ENCODE results near the gene APOL5.
A peak's percentile ranks its signal among the peaks of the same experiment; 100 is the strongest.

DNA sequence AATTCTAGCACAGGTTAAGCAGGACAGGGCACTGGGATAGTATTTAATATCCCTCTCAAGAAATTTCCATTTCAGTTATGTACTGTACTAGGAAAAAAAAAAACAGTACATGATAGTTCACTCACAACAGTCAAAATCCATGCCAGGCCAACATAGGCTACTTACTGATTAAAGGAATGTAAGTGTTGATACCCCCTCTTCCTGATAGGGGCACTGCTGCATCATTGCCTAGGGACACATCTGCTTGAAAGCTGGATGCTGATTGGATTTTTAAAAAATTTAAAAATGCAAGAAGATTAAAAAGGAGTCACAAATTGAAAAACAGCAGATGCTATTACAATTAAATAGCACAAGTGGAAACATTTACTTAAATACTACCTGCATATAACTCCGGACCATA is 43.4 kb downstream of the APOL5 start:
- TF ChIP-seq, protein P1, sequence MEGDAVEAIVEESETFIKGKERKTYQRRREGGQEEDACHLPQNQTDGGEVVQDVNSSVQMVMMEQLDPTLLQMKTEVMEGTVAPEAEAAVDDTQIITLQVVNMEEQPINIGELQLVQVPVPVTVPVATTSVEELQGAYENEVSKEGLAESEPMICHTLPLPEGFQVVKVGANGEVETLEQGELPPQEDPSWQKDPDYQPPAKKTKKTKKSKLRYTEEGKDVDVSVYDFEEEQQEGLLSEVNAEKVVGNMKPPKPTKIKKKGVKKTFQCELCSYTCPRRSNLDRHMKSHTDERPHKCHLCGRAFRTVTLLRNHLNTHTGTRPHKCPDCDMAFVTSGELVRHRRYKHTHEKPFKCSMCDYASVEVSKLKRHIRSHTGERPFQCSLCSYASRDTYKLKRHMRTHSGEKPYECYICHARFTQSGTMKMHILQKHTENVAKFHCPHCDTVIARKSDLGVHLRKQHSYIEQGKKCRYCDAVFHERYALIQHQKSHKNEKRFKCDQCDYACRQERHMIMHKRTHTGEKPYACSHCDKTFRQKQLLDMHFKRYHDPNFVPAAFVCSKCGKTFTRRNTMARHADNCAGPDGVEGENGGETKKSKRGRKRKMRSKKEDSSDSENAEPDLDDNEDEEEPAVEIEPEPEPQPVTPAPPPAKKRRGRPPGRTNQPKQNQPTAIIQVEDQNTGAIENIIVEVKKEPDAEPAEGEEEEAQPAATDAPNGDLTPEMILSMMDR (IDR thresholded peaks at IDR 0.05) = peak in 11 of 12 donors; percentile 12 to 51 (median 30)
- no peak for TF ChIP-seq POLR2A (IDR thresholded peaks at IDR 0.05)
